Measurements from ENCODE around the gene SOS2. TPM values are rescaled to one million over a fixed set of nuclear protein-coding genes. Genes with fewer than 3 reads are reported as not detected.
A peak's percentile ranks its signal among the peaks of the same experiment; 100 is the strongest.

The SOS2 gene
- total RNA-seq, 4 donors from 2014 or later = 45.9 to 82.8 (median 62.1) TPM

DNA sequence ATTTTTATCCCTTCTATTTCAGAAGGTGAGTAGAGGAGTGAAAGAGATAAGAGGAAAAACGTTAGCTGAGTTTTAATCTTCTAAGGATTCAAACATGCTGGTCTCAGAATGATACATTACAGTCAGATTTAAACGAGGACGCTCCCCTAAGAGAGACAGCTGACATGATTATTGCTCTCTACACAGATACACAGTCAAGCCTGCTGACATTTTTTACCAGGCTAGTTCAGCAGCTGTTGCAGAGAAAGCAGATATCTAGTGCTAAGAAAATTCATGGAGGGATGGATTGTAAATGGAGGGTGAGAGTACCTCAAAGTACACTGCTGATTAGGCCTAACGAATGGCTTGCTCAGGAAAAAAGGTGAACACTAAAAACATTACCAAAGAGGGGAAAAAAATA lies 31.9 kb upstream of the SOS2 start:
- Histone ChIP-seq H3K27me3 (no peaks in the 10 kb centered on the region), H3K9me3 (no peaks in the 10 kb centered on the region), H3K27ac (no peak overlapping the region), H3K4me1 (no peaks in the 10 kb centered on the region), H3K4me3 (no peak overlapping the region), H3K36me3 (no peaks in the 10 kb centered on the region)
- in situ Hi-C loops (cut with MboI; ENCODE audit: low pct_ligation_motif_present in 1 of 4, low pct_unique_long_range_greater_than_20kb in 1 of 4, low sequenced_read_pairs in 3 of 4) = no loop called here
- 82 to 85% methylated on average over 4 of the region's 4 CpGs for WGBS, 2 donors (ENCODE audit: low coverage in 1 of 2)
- intact Hi-C loops (cut with DNase I; ENCODE audit: low total_unique reads) = no loop called here
- DNase-seq = no peak
- no peak for TF ChIP-seq POLR2A (IDR thresholded peaks at IDR 0.05)
- no peak for TF ChIP-seq EP300 (IDR thresholded peaks at IDR 0.05; ENCODE audit: low read depth)
- TF ChIP-seq CTCF (IDR thresholded peaks at IDR 0.05) = no peak
- no peak for TF ChIP-seq POLR2AphosphoS5 (IDR thresholded peaks at IDR 0.05)

GRCh38 chr14:50262865-50263264 lies 31.5 kb upstream of the SOS2 start:
- DNase-seq = no peak
- intact Hi-C loops (cut with DNase I; ENCODE audit: low total_unique reads) (no loop called here), in situ Hi-C loops (cut with MboI; ENCODE audit: low pct_ligation_motif_present in 1 of 4, low pct_unique_long_range_greater_than_20kb in 1 of 4, low sequenced_read_pairs in 3 of 4) (no loop called here)
- H3K4me3 ChIP-seq = no peak overlapping the region
- TF ChIP-seq POLR2A (IDR thresholded peaks at IDR 0.05) (no peak), POLR2AphosphoS5 (IDR thresholded peaks at IDR 0.05) (no peak), CTCF (IDR thresholded peaks at IDR 0.05) (no peak), EP300 (IDR thresholded peaks at IDR 0.05; ENCODE audit: low read depth) (no peak)
- no peaks in the 10 kb centered on the region for H3K27me3 ChIP-seq
- H3K4me1 ChIP-seq = no peaks in the 10 kb centered on the region
- H3K36me3 ChIP-seq = no peaks in the 10 kb centered on the region
- no peak overlapping the region for H3K27ac ChIP-seq
- WGBS, 2 donors (ENCODE audit: low coverage in 1 of 2) = 85 to 88% methylated on average over 1 to 2 of the region's 2 CpGs
- no peaks in the 10 kb centered on the region for H3K9me3 ChIP-seq

DNA sequence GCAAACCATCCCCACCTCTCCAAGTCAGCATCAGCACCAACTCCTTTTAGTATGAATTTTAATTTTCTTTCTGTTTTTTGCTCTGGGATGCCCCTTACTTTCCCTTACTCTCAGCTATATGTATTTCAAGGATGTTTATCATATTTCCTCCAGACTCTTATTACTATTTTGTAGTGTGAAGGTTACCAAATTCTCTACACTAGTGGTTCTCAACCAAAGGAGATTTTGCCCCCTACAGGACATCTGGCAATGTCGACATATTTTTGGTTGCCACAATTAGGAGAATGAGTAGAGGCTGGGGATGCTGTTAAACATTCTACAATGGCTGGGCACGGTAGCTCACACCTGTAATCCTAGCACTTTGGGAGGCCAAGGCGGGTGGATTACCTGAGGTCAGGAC lies 29.1 kb upstream of the SOS2 start:
- in situ Hi-C loops (cut with MboI; ENCODE audit: low pct_ligation_motif_present in 1 of 4, low pct_unique_long_range_greater_than_20kb in 1 of 4, low sequenced_read_pairs in 3 of 4) = no loop called here

GRCh38 chr14:50260072-50260471 lies 28.7 kb upstream of the SOS2 start:
- WGBS, 2 donors (ENCODE audit: low coverage in 1 of 2) = 85 to 86% methylated on average over 3 of the region's 3 CpGs
- no peaks in the 10 kb centered on the region for H3K27me3 ChIP-seq
- no peak overlapping the region for H3K27ac ChIP-seq
- intact Hi-C loops (cut with DNase I; ENCODE audit: low total_unique reads) (no loop called here), in situ Hi-C loops (cut with MboI; ENCODE audit: low pct_ligation_motif_present in 1 of 4, low pct_unique_long_range_greater_than_20kb in 1 of 4, low sequenced_read_pairs in 3 of 4) (no loop called here)
- no peaks in the 10 kb centered on the region for H3K4me1 ChIP-seq
- no peak for TF ChIP-seq EP300 (IDR thresholded peaks at IDR 0.05; ENCODE audit: low read depth)
- no peak for TF ChIP-seq CTCF (IDR thresholded peaks at IDR 0.05)
- TF ChIP-seq POLR2A (IDR thresholded peaks at IDR 0.05) = no peak
- TF ChIP-seq POLR2AphosphoS5 (IDR thresholded peaks at IDR 0.05) = no peak
- no peak for DNase-seq
- H3K36me3 ChIP-seq = no peaks in the 10 kb centered on the region
- no peaks in the 10 kb centered on the region for H3K9me3 ChIP-seq
- H3K4me3 ChIP-seq = no peak overlapping the region

More for the DNA sequence above, 29.1 kb upstream of the SOS2 start:
- WGBS, 2 donors (ENCODE audit: low coverage in 1 of 2) = 0 to 48% methylated on average over 1 to 3 of the region's 3 CpGs
- intact Hi-C loops (cut with DNase I; ENCODE audit: low total_unique reads) = no loop called here
- Histone ChIP-seq H3K27me3 (no peaks in the 10 kb centered on the region), H3K4me1 (no peaks in the 10 kb centered on the region), H3K4me3 (no peak overlapping the region), H3K9me3 (no peaks in the 10 kb centered on the region), H3K36me3 (no peaks in the 10 kb centered on the region), H3K27ac (no peak overlapping the region)
- DNase-seq = no peak
- TF ChIP-seq POLR2AphosphoS5 (IDR thresholded peaks at IDR 0.05) (no peak), CTCF (IDR thresholded peaks at IDR 0.05) (peak in 4 of 5 experiments; percentile 24 to 36 (median 28))
